Stomach (tissue), 9 donors: Measurements from ENCODE around the gene ADGRA1. TPM values are rescaled to one million over a fixed set of nuclear protein-coding genes. Genes with fewer than 3 reads are reported as not detected.
"Not testable (repeated sequence)": the region's sequence is repeated elsewhere in the genome, so short reads cannot be mapped to it uniquely, and the experiment has no call there.

Experiments
- DNase-seq, 2 donors: peaks; one replicate each; pipeline versions ENCODE4 v3.0.0 to v3.0.0-alpha.2; 2013 to 2019
- H3K27ac ChIP-seq, 5 donors: fragments of 200-600 bp in 4 of 5; sonication (generic) in 4 of 5; one replicate each; pipeline ENCODE4 v1.5.1; 2013 to 2019; ENCODE audit warnings: mild to moderate bottlenecking in 1 of 5, moderate library complexity in 1 of 5
- H3K27me3 ChIP-seq, 3 donors: fragments of 200-600 bp; sonication (generic); one replicate each; pipeline ENCODE4 v1.5.1; 2017 to 2019; ENCODE audit warnings: mixed run types in 1 of 3
- H3K36me3 ChIP-seq, 4 donors: fragments of 200-600 bp; sonication (generic); 1 replicate in 3 of 4; 2 replicates in 1 of 4; pipeline ENCODE4 v1.5.1; 2016 to 2019
- H3K4me1 ChIP-seq, 4 donors: fragments of 200-600 bp; sonication (generic); one replicate each; pipeline ENCODE4 v1.5.1; 2016 to 2019
- H3K4me3 ChIP-seq, 4 donors: fragments of 200-600 bp; sonication (generic) in 3 of 4; one replicate each; pipeline ENCODE4 v1.5.1; 2016 to 2019; ENCODE audit warnings: mild to moderate bottlenecking in 1 of 4
- H3K9me3 ChIP-seq, 4 donors: fragments of 200-600 bp; sonication (generic); one replicate each; pipeline ENCODE4 v1.5.1; 2016 to 2019
- EP300 ChIP-seq: sonication (generic); formaldehyde crosslinking; IDR thresholded peaks from one replicate; pipeline ENCODE4 v1.6.1; 2017; ENCODE audit warnings: antibody characterized with exemption
- POLR2A ChIP-seq, 4 donors: fragments of 450-650 bp; IDR thresholded peaks; one replicate each; pipeline ENCODE4 v1.6.1; 2016; ENCODE audit warnings: antibody characterized with exemption in 4 of 4, control low read depth in 2 of 4, mild to moderate bottlenecking in 1 of 4, moderate library complexity in 1 of 4
- POLR2AphosphoS5 ChIP-seq, 3 donors: sonication (generic); formaldehyde crosslinking; IDR thresholded peaks; one replicate each; pipeline ENCODE4 v1.6.1; 2016; ENCODE audit warnings: antibody characterized with exemption in 3 of 3
- whole genome bisulfite sequencing, 5 donors: extraction: QIAGEN DNeasy Blood & Tissue Kit in 3 of 5; methylation state at CpG; one replicate each; pipeline versions ENCODE4 v1.1.5 to v1.1.7; 2013 to 2018; 5-methylcytosine and 5-hydroxymethylcytosine counted together
- intact Hi-C: fragments of 100-400 bp; cut with DNase I; formaldehyde crosslinking; loops from one replicate; pipeline ENCODE4 v1.15.1; 2023; ENCODE audit warnings: low total_unique reads
- polyA plus RNA-seq, 3 donors: library from polyadenylated mRNA; stranded (reverse); fragments of 200-250 nt; gene quantifications; one replicate each; pipeline ENCODE4 v1.2.3, GENCODE V29; 2013
- total RNA-seq, 5 donors: library from RNA; depleted of rRNA; stranded (reverse); fragments of >200 nt; gene quantifications; one replicate each; pipeline versions ENCODE4 v1.1.0 to v1.2.3, GENCODE V29; 2014 to 2016
- TF ChIP-seq, protein P1 (sequence below), 7 experiments: fragments of 450-650 bp in 4 of 7; fragments of 200-600 bp in 3 of 7; sonication (generic) in 3 of 7; IDR thresholded peaks; one replicate each; pipeline ENCODE4 v1.5.1; 2016 to 2019; ENCODE audit warnings: antibody characterized with exemption in 7 of 7, control low read depth in 2 of 7, mild to moderate bottlenecking in 1 of 7
- donor health status: healthy with polysubstance abuse.
- donor health status: Bipolar disorder and iron deficiency.
- donor health status: healthy.

Gene ADGRA1
- total and polyA plus RNA-seq, 8 donors = under 0.01 to 0.73 (median 0.14) TPM; not detected in 5

DNA sequence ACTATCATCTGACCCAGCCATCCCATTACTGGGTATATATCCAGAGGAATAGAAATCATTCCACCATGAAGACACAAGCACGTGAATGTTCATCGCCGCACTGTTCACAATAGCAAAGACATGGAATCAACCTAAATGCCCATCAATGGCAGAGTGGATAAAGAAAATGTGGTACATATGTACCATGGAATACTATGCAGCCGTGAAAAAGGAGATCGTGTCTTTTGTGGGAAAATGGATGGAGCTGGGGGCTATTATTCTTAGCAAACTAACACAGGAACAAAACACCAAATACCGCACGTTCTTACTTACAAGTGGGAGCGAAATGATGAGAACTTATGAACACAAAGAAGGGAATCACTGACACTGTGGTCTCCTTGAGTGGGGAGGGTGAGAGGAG lies 62.5 kb downstream of the ADGRA1 start:
- Histone ChIP-seq H3K27ac (no peak overlapping the region), H3K27me3 (peaks cover 0 to 64% (median 31%) of the 10 kb centered on the region in 3 donors), H3K4me3 (no peak overlapping the region), H3K9me3 (peaks cover 0 to 23% (median 20%) of the 10 kb centered on the region in 4 donors), H3K4me1 (no peaks in the 10 kb centered on the region), H3K36me3 (no peaks in the 10 kb centered on the region)
- intact Hi-C loops = no loop called here
- TF ChIP-seq EP300 = no peak
- 90 to 95% (median 94%) methylated on average over 8 of the region's 8 CpGs for WGBS, 5 donors
- DNase-seq = no peak

DNA sequence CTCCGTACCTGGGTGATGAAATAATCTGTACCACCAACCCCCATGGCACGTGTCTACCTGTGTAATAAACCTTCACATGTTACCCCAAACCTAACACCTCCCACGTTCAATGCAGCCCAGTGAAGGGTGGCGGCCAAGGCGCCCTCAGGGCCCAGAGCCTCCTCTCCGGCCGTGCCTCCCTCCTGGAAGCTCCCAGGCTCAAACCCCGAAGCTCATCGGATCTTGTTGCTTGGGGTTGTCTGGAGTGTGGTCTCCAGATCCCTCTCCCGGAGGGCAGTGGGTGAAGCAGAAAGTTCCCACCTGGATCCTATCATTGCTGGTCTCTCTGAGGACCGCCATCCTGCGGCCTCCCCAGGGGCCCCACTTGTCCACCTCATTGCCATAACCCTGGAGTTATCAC lies 62.9 kb downstream of the ADGRA1 start:
- peaks cover 0 to 23% (median 20%) of the 10 kb centered on the region in 4 donors for H3K9me3 ChIP-seq
- H3K27ac ChIP-seq = no peak overlapping the region
- H3K36me3 ChIP-seq = no peaks in the 10 kb centered on the region
- 86 to 93% (median 90%) methylated on average over 8 to 12 of the region's 12 CpGs for WGBS, 5 donors
- peaks cover 0 to 60% (median 29%) of the 10 kb centered on the region in 3 donors for H3K27me3 ChIP-seq
- DNase-seq = no peak
- H3K4me1 ChIP-seq = no peaks in the 10 kb centered on the region
- no peak overlapping the region for H3K4me3 ChIP-seq
- TF ChIP-seq POLR2A (IDR thresholded peaks at IDR 0.05) = no peak
- no peak for TF ChIP-seq POLR2AphosphoS5 (IDR thresholded peaks at IDR 0.05)
- intact Hi-C loops = no loop called here

DNA sequence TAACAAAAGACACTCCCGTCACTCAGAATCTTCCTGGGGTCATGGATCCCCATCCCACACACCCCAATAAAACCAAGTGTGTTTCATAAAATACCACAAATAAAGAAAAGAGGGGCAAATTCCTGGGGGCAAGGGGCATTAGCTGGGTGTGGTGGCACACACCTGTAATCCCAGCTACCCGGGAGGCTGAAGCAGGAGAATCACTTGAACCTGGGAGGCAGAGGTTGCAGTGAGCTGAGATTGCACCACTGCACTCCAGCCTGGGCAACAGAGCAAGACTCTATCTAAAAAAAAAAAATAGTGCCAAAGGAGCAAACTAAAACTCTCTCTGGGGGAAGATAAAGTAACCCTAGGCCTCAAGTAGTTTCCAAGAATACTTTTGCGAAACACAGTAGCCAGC lies 63.3 kb downstream of the ADGRA1 start:
- H3K27me3 ChIP-seq = peaks cover 0 to 56% (median 26%) of the 10 kb centered on the region in 3 donors
- H3K4me1 ChIP-seq, intact Hi-C loops, H3K27ac ChIP-seq, H3K36me3 ChIP-seq, H3K4me3 ChIP-seq, DNase-seq: not testable (repeated sequence)
- peaks cover 0 to 23% (median 20%) of the 10 kb centered on the region in 4 donors for H3K9me3 ChIP-seq
- 86 to 96% (median 88%) methylated on average over 3 of the region's 3 CpGs for WGBS, 5 donors

DNA sequence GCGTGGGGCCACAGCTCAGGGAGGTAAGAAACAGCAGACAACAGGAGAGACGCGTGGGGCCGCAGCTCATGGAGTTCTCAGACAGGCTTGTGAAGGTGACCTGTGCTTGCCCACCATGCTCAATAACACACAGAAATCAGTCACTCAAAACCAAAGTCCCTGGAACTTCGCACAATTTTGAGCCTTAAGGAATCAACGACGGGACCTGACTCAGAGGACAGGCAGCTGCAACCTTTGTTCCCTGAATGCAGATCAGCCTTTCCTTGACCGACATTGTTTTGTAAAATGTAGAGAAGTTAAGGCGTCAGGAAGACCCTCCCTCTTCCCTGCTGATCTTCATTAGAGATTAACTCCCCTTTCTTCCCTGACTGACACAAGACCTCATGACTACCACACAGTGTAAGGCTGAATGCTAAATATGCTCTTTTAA lies 63.8 kb downstream of the ADGRA1 start:
- Histone ChIP-seq H3K9me3 (peaks cover 0 to 23% (median 19%) of the 10 kb centered on the region in 4 donors), H3K27ac (no peak overlapping the region), H3K36me3 (no peaks in the 10 kb centered on the region), H3K4me1 (no peaks in the 10 kb centered on the region), H3K27me3 (peaks cover 0 to 51% (median 26%) of the 10 kb centered on the region in 3 donors), H3K4me3 (no peak overlapping the region)
- intact Hi-C loops = no loop called here
- TF ChIP-seq EP300 = no peak
- no peak for TF ChIP-seq POLR2AphosphoS5 (IDR thresholded peaks at IDR 0.05)
- TF ChIP-seq, protein P1, sequence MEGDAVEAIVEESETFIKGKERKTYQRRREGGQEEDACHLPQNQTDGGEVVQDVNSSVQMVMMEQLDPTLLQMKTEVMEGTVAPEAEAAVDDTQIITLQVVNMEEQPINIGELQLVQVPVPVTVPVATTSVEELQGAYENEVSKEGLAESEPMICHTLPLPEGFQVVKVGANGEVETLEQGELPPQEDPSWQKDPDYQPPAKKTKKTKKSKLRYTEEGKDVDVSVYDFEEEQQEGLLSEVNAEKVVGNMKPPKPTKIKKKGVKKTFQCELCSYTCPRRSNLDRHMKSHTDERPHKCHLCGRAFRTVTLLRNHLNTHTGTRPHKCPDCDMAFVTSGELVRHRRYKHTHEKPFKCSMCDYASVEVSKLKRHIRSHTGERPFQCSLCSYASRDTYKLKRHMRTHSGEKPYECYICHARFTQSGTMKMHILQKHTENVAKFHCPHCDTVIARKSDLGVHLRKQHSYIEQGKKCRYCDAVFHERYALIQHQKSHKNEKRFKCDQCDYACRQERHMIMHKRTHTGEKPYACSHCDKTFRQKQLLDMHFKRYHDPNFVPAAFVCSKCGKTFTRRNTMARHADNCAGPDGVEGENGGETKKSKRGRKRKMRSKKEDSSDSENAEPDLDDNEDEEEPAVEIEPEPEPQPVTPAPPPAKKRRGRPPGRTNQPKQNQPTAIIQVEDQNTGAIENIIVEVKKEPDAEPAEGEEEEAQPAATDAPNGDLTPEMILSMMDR (IDR thresholded peaks at IDR 0.05) = no peak
- TF ChIP-seq POLR2A (IDR thresholded peaks at IDR 0.05) = no peak
- WGBS, 5 donors = 19 to 26% (median 23%) methylated on average over 6 to 9 of the region's 9 CpGs
- no peak for DNase-seq

- Histone ChIP-seq H3K4me3 (no peak overlapping the region), H3K36me3 (no peaks in the 10 kb centered on the region), H3K27me3 (peaks cover 0 to 44% (median 21%) of the 10 kb centered on the region in 3 donors), H3K9me3 (peaks cover 0 to 5% (median 0%) of the 10 kb centered on the region in 4 donors), H3K27ac (no peak overlapping the region), H3K4me1 (peaks cover 0 to 5% (median 4%) of the 10 kb centered on the region in 4 donors)
- intact Hi-C loops = no loop called here
- no peak for DNase-seq
- TF ChIP-seq POLR2AphosphoS5 (IDR thresholded peaks at IDR 0.05) (no peak), POLR2A (IDR thresholded peaks at IDR 0.05) (no peak), EP300 (no peak)
- TF ChIP-seq, protein P1 (IDR thresholded peaks at IDR 0.05) = no peak
- 72 to 83% (median 82%) methylated on average over 4 of the region's 4 CpGs for WGBS, 5 donors
Measured at GRCh38 chr10:133154411-133154810, 66.7 kb downstream of the ADGRA1 start.

DNA sequence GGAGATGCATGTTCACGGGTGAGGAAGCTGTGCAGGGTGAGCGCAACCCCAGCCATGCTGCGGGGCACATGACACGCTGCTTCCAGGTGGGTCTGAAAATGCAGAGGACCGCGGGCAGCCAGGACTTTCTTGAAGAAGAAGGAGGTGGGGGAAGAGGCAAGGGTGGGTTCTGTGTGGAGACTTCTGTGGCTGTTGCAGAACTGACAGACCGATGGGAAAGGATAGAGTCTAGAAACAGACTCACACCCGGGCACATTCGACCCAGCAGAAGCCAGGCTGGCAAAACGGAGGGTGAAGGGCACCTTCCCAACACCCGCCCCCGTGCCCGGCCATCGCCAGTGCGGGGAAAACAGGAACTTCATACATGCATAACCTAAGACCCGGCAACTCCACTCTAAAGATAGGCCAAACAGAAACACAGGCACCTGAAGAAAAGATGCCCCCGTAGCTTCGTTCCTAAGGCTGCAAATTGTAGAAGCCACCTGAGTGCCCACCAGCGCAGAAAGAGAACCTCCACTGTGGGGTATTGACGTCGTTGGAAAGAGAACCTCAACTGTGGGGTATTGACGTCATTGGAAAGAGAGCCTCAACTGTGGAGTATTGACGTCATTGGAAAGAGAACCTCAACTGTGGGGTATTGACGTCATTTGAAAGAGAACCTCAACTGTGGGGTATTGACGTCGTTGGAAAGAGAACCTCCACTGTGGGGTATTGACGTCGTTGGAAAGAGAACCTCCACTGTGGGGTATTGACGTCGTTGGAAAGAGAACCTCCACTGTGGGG lies 67.5 kb downstream of the ADGRA1 start:
- WGBS, 5 donors = 87 to 91% (median 89%) methylated on average over 28 to 30 of the region's 30 CpGs
- Histone ChIP-seq H3K4me1 (peaks cover 0 to 10% (median 9%) of the 10 kb centered on the region in 4 donors), H3K9me3 (peaks cover 0 to 3% (median 0%) of the 10 kb centered on the region in 4 donors), H3K27ac (no peak overlapping the region), H3K4me3 (no peak overlapping the region), H3K27me3 (peaks cover 0 to 44% (median 27%) of the 10 kb centered on the region in 3 donors), H3K36me3 (no peaks in the 10 kb centered on the region)
- TF ChIP-seq EP300 = no peak
- no peak for TF ChIP-seq POLR2AphosphoS5 (IDR thresholded peaks at IDR 0.05)
- no peak for DNase-seq
- intact Hi-C loops = no loop called here
